Loucy (cell line): ENCODE results near the gene CORO2B.

Source experiments
- EZH2phosphoT487 ChIP-seq: fragments of 200-600 bp; IDR thresholded peaks from 2 replicates; pipeline ENCODE4 v1.6.1; 2018; ENCODE audit warnings: antibody characterized with exemption, mild to moderate bottlenecking, moderate library complexity, borderline replicate concordance
- TF ChIP-seq, protein P1 (sequence below): fragments of 200-600 bp; sonication (generic); conservative IDR thresholded peaks from 2 replicates; pipeline ENCODE4 v1.5.1; 2014; ENCODE audit warnings: mild to moderate bottlenecking, antibody characterized with exemption, low read length

DNA sequence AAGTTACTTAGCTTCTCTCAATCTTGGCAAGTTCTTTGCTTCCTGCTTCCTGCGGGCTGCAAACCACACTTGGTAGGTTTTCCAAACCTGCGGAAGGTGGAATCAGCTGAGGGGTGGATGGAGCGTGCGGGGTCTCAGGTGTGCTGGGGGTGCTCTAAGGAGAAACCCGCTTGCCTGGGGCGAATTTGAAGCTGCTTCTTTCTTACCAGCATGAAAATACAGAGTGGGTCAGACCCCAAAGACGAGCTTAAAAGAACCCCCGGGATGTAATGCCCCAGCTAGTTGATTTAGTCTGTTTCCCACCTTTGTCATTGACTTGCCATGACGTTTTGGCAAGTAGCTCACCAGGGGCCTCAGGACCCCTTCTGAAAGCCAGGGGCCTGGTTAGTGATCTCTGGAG is 28.8 kb upstream of the CORO2B start:
- TF ChIP-seq, protein P1, sequence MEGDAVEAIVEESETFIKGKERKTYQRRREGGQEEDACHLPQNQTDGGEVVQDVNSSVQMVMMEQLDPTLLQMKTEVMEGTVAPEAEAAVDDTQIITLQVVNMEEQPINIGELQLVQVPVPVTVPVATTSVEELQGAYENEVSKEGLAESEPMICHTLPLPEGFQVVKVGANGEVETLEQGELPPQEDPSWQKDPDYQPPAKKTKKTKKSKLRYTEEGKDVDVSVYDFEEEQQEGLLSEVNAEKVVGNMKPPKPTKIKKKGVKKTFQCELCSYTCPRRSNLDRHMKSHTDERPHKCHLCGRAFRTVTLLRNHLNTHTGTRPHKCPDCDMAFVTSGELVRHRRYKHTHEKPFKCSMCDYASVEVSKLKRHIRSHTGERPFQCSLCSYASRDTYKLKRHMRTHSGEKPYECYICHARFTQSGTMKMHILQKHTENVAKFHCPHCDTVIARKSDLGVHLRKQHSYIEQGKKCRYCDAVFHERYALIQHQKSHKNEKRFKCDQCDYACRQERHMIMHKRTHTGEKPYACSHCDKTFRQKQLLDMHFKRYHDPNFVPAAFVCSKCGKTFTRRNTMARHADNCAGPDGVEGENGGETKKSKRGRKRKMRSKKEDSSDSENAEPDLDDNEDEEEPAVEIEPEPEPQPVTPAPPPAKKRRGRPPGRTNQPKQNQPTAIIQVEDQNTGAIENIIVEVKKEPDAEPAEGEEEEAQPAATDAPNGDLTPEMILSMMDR, result no peak
- TF ChIP-seq EZH2phosphoT487, result no peak
